ENCODE measurements around the gene PNMA8C.

DNA sequence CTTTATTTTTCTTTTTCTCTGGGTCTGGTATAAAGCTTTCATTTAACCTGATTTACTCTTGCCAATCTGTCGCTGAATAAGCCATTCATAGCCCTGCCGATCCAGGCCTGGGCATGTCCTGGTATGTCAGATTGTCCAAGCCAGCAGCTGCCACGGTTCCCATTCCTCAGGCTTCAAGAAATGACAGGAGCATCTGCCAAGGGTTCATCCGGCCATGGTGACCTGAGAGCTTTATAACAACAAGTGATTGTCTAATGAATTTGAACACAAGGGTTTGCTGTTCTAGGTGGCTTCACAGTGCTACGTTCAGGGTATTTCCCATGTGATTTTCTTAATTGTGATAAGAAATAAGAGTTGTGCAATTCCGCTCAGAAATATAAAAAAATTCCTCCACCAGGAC is 22.6 kb upstream of the PNMA8C start:
- TF ChIP-seq CEBPB (IDR thresholded peaks at IDR 0.05) (no peak), BHLHE40 (IDR thresholded peaks at IDR 0.05; ENCODE audit: low read depth, low read length) (no peak), HOXB5 (CRISPR knock-in tag; IDR thresholded peaks at IDR 0.05) (no peak), KDM5A (IDR thresholded peaks at IDR 0.05) (no peak), ZFP36 (IDR thresholded peaks at IDR 0.05; ENCODE audit: borderline replicate concordance, partially characterized antibody) (no peak), HDAC2 (IDR thresholded peaks at IDR 0.05) (no peak), RCOR1 (IDR thresholded peaks at IDR 0.05; ENCODE audit: low read depth, low read length) (no peak), MAZ (IDR thresholded peaks at IDR 0.05; ENCODE audit: borderline replicate concordance, low read depth, low read length) (no peak), KDM1A (IDR thresholded peaks at IDR 0.05; ENCODE audit: low read depth) (no peak)
- TF ChIP-seq, protein P1, sequence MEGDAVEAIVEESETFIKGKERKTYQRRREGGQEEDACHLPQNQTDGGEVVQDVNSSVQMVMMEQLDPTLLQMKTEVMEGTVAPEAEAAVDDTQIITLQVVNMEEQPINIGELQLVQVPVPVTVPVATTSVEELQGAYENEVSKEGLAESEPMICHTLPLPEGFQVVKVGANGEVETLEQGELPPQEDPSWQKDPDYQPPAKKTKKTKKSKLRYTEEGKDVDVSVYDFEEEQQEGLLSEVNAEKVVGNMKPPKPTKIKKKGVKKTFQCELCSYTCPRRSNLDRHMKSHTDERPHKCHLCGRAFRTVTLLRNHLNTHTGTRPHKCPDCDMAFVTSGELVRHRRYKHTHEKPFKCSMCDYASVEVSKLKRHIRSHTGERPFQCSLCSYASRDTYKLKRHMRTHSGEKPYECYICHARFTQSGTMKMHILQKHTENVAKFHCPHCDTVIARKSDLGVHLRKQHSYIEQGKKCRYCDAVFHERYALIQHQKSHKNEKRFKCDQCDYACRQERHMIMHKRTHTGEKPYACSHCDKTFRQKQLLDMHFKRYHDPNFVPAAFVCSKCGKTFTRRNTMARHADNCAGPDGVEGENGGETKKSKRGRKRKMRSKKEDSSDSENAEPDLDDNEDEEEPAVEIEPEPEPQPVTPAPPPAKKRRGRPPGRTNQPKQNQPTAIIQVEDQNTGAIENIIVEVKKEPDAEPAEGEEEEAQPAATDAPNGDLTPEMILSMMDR (IDR thresholded peaks at IDR 0.05), result no peak
- TF ChIP-seq, protein P2, sequence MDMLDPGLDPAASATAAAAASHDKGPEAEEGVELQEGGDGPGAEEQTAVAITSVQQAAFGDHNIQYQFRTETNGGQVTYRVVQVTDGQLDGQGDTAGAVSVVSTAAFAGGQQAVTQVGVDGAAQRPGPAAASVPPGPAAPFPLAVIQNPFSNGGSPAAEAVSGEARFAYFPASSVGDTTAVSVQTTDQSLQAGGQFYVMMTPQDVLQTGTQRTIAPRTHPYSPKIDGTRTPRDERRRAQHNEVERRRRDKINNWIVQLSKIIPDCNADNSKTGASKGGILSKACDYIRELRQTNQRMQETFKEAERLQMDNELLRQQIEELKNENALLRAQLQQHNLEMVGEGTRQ (IDR thresholded peaks at IDR 0.05), result no peak
